GM23248 (cell line): ENCODE data around the gene KIF4A. TPM values are rescaled to one million over a fixed set of nuclear protein-coding genes. Genes with fewer than 3 reads are reported as not detected.

ENCODE experiments used
- DNase-seq: peaks from one replicate; pipeline ENCODE4 v3.0.0-alpha.2; 2015
- H2AFZ ChIP-seq: fragments of 200-600 bp; sonication (generic); 2 replicates; pipeline ENCODE4 v1.6.1; 2016; ENCODE audit warnings: antibody characterized with exemption
- H3F3A ChIP-seq: fragments of 200-600 bp; sonication (generic); 2 replicates; pipeline ENCODE4 v1.6.1; 2016; ENCODE audit warnings: mild to moderate bottlenecking, antibody characterized with exemption, mixed run types; ENCODE audit not compliant: insufficient read depth
- H3K27ac ChIP-seq: fragments of 200-600 bp; sonication (generic); 2 replicates; pipeline ENCODE4 v1.5.1; 2016; ENCODE audit warnings: mild to moderate bottlenecking
- H3K27me3 ChIP-seq: fragments of 200-600 bp; sonication (generic); replicated peaks from 2 replicates; pipeline ENCODE4 v1.6.1; 2016; ENCODE audit warnings: mild to moderate bottlenecking; ENCODE audit not compliant: insufficient read depth
- H3K36me3 ChIP-seq: fragments of 200-600 bp; sonication (generic); 2 replicates; pipeline ENCODE4 v1.6.1; 2016; ENCODE audit warnings: low read depth, mild to moderate bottlenecking
- H3K4me1 ChIP-seq: fragments of 200-600 bp; sonication (generic); 2 replicates; pipeline ENCODE4 v1.6.1; 2016; ENCODE audit warnings: mild to moderate bottlenecking; ENCODE audit not compliant: insufficient read depth
- H3K4me2 ChIP-seq: fragments of 200-600 bp; sonication (generic); one replicate; pipeline ENCODE4 v1.6.1; 2016; ENCODE audit warnings: mild to moderate bottlenecking; ENCODE audit not compliant: unreplicated experiment
- H3K4me3 ChIP-seq: fragments of 200-600 bp; sonication (generic); 2 replicates; pipeline ENCODE4 v1.5.1; 2016; ENCODE audit warnings: mild to moderate bottlenecking
- H3K79me2 ChIP-seq: fragments of 200-600 bp; sonication (generic); 2 replicates; pipeline ENCODE4 v1.6.1; 2016; ENCODE audit warnings: mild to moderate bottlenecking; ENCODE audit not compliant: insufficient read depth
- H3K9ac ChIP-seq: fragments of 200-600 bp; sonication (generic); 2 replicates; pipeline ENCODE4 v1.6.1; 2016; ENCODE audit warnings: mild to moderate bottlenecking
- H3K9me2 ChIP-seq: fragments of 200-600 bp; sonication (generic); 2 replicates; pipeline ENCODE4 v1.6.1; 2016; ENCODE audit warnings: mixed run types, mild to moderate bottlenecking, moderate library complexity; ENCODE audit not compliant: insufficient read depth
- H3K9me3 ChIP-seq: fragments of 200-600 bp; sonication (generic); one replicate; pipeline ENCODE4 v1.6.1; 2017; ENCODE audit warnings: low read depth
- H4K20me1 ChIP-seq: fragments of 200-600 bp; sonication (generic); 2 replicates; pipeline ENCODE4 v1.6.0; 2016; ENCODE audit not compliant: insufficient read depth
- EZH2 ChIP-seq: fragments of 200-600 bp; sonication (generic); IDR thresholded peaks from 2 replicates; pipeline ENCODE4 v1.6.1; 2018; ENCODE audit warnings: antibody characterized with exemption, mild to moderate bottlenecking; ENCODE audit not compliant: insufficient read depth, poor library complexity, severe bottlenecking
- EZH2phosphoT487 ChIP-seq: fragments of 200-600 bp; sonication (generic); IDR thresholded peaks from 2 replicates; pipeline ENCODE4 v1.6.1; 2018; ENCODE audit warnings: antibody characterized with exemption, moderate library complexity, mild to moderate bottlenecking, low read depth; ENCODE audit not compliant: insufficient read depth
- WGBS, 2 experiments: methylation state at CpG; one replicate each; pipeline ENCODE4 v1.1.6; 2015 to 2017; ENCODE audit warnings: low lambda C conversion rate in 2 of 2, low coverage in 1 of 2; ENCODE audit errors: missing lambda C conversion rate in 2 of 2; 5-methylcytosine and 5-hydroxymethylcytosine counted together
- in situ Hi-C: fragments of 300-500 bp; cut with MboI; formaldehyde crosslinking; loops from 2 replicates; pipeline ENCODE4 v1.15.0; 2020
- polyA plus RNA-seq: library from polyadenylated mRNA; unstranded; fragments of >200 nt; fragmentation: Nextera tagmentation; extraction: Ambion mirVana; gene quantifications from 2 replicates; pipeline ENCODE4 v1.2.1, GENCODE V29; 2016
- total RNA-seq: library from RNA; depleted of rRNA; stranded (reverse); fragments of >200 nt; shearing (Covaris generic); gene quantifications from 2 replicates; pipeline ENCODE4 v1.2.3, GENCODE V29; 2014

Gene KIF4A
- total and polyA plus RNA-seq, 2 experiments from 2014 or later = 5.6 to 7.6 TPM

DNA sequence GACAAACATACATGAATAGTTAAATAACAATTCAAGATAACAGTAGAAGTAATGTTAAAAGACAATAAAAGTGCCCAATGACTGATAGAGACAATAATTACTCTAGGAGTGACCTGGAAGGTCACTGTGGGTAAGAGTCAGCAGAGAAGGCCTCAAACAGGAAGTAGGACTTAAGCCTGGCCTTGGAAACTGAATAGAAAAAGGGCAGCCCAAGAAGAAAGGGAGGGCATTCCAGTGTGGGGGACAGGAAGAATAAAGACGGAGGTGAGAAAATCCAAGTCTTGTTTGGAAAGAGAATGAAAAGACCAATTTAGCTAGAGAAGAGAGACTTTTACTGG is 35.9 kb upstream of the KIF4A start:
- in situ Hi-C loops = no loop called here
- Histone ChIP-seq H3K4me3 (no peak overlapping the region), H3K9me2 (no peaks in the 10 kb centered on the region), H3K9ac (no peak overlapping the region), H3K4me2 (no peak overlapping the region), H3K9me3 (no peaks in the 10 kb centered on the region), H3K4me1 (peaks cover 10% of the 10 kb centered on the region), H3K36me3 (no peaks in the 10 kb centered on the region), H3K27ac (no peak overlapping the region), H4K20me1 (no peaks in the 10 kb centered on the region), H3K27me3 (no peaks in the 10 kb centered on the region), H3K79me2 (no peaks in the 10 kb centered on the region), H2AFZ (no peak overlapping the region), H3F3A (no peaks in the 10 kb centered on the region)
- TF ChIP-seq EZH2phosphoT487 (no peak), EZH2 (no peak)
- WGBS, 2 experiments = 20 to 56% methylated on average over 1 of the region's 1 CpG
- no peak for DNase-seq

DNA sequence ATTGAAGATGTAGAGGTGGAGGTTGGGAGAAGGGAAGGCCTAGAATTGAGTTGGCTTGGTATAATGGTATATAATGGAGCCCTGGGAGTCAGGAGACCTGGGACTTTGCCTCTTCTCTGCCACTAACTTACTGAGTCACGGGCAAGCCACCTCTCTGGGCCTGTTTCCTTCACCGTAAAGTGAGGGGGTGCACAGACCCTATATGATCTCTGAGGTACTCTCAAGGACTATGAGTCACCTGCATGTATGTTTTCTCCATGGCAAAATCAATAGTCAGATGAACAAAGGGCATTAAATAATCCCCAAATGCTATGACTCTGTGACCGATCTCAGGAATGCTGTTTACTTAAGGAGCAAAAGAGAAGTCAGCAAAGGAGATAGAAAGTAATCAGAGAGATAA is 35.0 kb upstream of the KIF4A start:
- H3F3A ChIP-seq = no peaks in the 10 kb centered on the region
- no peaks in the 10 kb centered on the region for H3K9me3 ChIP-seq
- no peaks in the 10 kb centered on the region for H3K27me3 ChIP-seq
- no peak overlapping the region for H2AFZ ChIP-seq
- DNase-seq = no peak
- H3K79me2 ChIP-seq = no peaks in the 10 kb centered on the region
- no peak overlapping the region for H3K9ac ChIP-seq
- no peak overlapping the region for H3K4me3 ChIP-seq
- H3K27ac ChIP-seq = no peak overlapping the region
- H3K4me2 ChIP-seq = no peak overlapping the region
- WGBS, 2 experiments = 89 to 100% methylated on average over 2 to 3 of the region's 3 CpGs
- H3K4me1 ChIP-seq = peaks cover 10% of the 10 kb centered on the region
- TF ChIP-seq EZH2 (no peak), EZH2phosphoT487 (no peak)
- H3K9me2 ChIP-seq = no peaks in the 10 kb centered on the region
- no peaks in the 10 kb centered on the region for H4K20me1 ChIP-seq
- in situ Hi-C loops = no loop called here
- H3K36me3 ChIP-seq = no peaks in the 10 kb centered on the region

DNA sequence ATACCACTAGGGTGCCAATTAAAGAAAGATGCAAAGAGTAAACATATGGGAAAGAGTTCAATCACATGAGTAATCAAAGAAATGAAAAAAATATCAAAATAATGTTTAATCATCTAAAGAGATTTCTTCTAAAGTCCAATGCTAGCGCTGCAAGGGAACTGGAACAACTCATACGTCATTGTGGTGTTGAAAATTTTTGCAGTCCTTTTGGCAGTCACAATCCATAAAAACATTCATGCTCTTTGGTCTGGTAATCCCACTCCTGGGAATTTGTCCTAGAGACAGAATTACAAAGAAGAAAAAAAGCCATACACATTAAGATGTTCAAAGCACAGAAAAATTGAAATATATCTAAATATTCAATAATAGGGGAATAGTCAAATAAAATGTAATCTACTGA is 34.5 kb upstream of the KIF4A start:
- Histone ChIP-seq H3K36me3 (no peaks in the 10 kb centered on the region), H3K27me3 (no peaks in the 10 kb centered on the region), H3K9ac (no peak overlapping the region), H3F3A (no peaks in the 10 kb centered on the region), H3K4me1 (peaks cover 10% of the 10 kb centered on the region), H3K9me3 (no peaks in the 10 kb centered on the region), H3K9me2 (no peaks in the 10 kb centered on the region), H3K4me3 (no peak overlapping the region), H4K20me1 (no peaks in the 10 kb centered on the region), H3K4me2 (no peak overlapping the region), H2AFZ (no peak overlapping the region), H3K27ac (no peak overlapping the region), H3K79me2 (no peaks in the 10 kb centered on the region)
- no peak for DNase-seq
- WGBS, 2 experiments = 50 to 57% methylated on average over 2 of the region's 2 CpGs
- TF ChIP-seq EZH2 = no peak
- TF ChIP-seq EZH2phosphoT487 = no peak
- in situ Hi-C loops = no loop called here

DNA sequence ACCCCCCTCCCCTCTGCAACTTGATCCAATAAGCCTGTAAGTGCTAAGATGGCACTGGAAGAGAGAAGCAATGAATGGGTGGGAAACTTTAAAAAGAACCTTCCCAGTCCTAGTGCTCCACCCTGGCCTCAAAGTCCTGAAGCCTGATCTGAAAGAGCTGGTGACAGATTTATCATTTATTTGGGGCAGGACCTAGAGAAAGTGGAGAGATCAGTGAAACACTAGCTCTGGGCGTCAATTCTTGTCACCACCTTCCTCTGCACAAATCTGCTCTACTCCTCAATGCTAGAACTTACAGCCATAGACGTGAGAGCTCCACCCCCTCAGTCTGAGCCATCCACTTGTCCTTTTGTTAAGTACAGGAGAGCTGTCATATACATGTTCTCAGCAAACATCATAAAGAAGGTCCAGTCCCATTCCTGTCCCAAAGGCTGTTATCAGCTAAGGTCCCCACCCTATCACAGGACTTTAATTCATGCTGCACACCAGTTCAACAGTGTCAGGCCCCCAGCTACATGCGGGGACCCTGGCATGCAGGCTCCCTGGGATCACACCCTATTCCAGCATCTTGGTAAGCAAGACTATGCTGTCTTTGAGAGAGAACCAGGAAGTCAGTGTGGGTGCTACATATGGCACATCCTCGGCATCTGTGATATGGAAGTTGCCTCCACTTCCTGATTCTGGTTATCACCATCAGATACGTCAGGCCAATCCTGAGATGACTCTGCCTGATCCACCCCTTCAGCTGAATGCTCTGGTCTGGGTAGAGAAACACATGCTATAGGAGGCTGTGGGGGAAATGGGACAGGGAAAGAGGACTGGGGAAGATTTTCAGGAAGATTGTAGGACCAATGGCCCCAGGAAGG is 32.2 kb upstream of the KIF4A start:
- Histone ChIP-seq H3K4me1 (peaks cover 10% of the 10 kb centered on the region), H3F3A (no peaks in the 10 kb centered on the region), H4K20me1 (no peaks in the 10 kb centered on the region), H3K4me2 (no peak overlapping the region), H3K9me3 (no peaks in the 10 kb centered on the region), H3K4me3 (no peak overlapping the region), H3K27me3 (no peaks in the 10 kb centered on the region), H3K9me2 (no peaks in the 10 kb centered on the region), H3K27ac (no peak overlapping the region), H3K9ac (no peak overlapping the region), H3K79me2 (no peaks in the 10 kb centered on the region), H2AFZ (no peak overlapping the region), H3K36me3 (no peaks in the 10 kb centered on the region)
- in situ Hi-C loops = no loop called here
- no peak for DNase-seq
- TF ChIP-seq EZH2 = no peak
- no peak for TF ChIP-seq EZH2phosphoT487
- 68 to 71% methylated on average over 5 of the region's 5 CpGs for WGBS, 2 experiments

DNA sequence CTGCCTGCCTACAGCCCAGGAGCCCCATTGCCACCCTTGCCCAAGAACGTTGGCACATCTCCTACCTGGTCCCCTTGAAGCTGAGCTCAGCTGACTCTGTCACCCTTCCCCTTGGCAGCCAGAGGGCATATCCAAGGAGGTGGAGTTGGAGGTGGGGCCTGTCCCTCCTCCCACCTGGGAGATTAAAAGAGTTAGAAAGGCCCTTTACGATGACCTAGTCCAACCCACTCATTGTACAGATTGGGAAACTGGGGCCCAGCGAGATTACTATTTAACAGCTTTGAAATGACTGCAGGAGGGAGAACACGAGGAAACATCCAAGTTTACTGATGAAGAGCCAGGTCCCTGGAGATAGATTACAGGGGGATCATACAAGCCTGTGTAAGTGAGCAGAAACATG is 29.8 kb upstream of the KIF4A start, which contains the start of gene P2RY4:
TSS of gene P2RY4 (minus strand) at position 101 of the 400 bp plus-strand sequence. CDS start 580 bp downstream, outside the sequence.
- H3K79me2 ChIP-seq = no peaks in the 10 kb centered on the region
- no peaks in the 10 kb centered on the region for H3K9me2 ChIP-seq
- H3K27me3 ChIP-seq = no peaks in the 10 kb centered on the region
- H3F3A ChIP-seq = no peaks in the 10 kb centered on the region
- no peaks in the 10 kb centered on the region for H4K20me1 ChIP-seq
- no peak within 1 kb of the TSS for H3K9ac ChIP-seq
- WGBS, 2 experiments = 70% methylated on average over 3 to 4 of the region's 4 CpGs
- no peaks in the 10 kb centered on the region for H3K36me3 ChIP-seq
- no peak for TF ChIP-seq EZH2phosphoT487
- TF ChIP-seq EZH2 = no peak
- DNase-seq = no peak
- H3K4me2 ChIP-seq = no peak within 1 kb of the TSS
- H3K27ac ChIP-seq = no peak within 1 kb of the TSS
- no peak within 1 kb of the TSS for H3K4me3 ChIP-seq
- in situ Hi-C loops = no loop called here
- no peak within 1 kb of the TSS for H2AFZ ChIP-seq
- no peaks in the 10 kb centered on the region for H3K9me3 ChIP-seq
- no peaks in the 10 kb centered on the region for H3K4me1 ChIP-seq
